HG02798 (cell line): Measurements from ENCODE around the gene TNFSF4.
"Not testable (repeated sequence)": the region's sequence is repeated elsewhere in the genome, so short reads cannot be mapped to it uniquely, and the experiment has no call there.

Source experiments
- ATAC-seq: cut with Tn5 transposase; IDR thresholded peaks from one replicate; pipeline ENCODE4 v1.9.1; 2021; ENCODE audit warnings: mild to moderate bottlenecking; ENCODE audit not compliant: unreplicated experiment, poor library complexity

Gene TNFSF4

DNA sequence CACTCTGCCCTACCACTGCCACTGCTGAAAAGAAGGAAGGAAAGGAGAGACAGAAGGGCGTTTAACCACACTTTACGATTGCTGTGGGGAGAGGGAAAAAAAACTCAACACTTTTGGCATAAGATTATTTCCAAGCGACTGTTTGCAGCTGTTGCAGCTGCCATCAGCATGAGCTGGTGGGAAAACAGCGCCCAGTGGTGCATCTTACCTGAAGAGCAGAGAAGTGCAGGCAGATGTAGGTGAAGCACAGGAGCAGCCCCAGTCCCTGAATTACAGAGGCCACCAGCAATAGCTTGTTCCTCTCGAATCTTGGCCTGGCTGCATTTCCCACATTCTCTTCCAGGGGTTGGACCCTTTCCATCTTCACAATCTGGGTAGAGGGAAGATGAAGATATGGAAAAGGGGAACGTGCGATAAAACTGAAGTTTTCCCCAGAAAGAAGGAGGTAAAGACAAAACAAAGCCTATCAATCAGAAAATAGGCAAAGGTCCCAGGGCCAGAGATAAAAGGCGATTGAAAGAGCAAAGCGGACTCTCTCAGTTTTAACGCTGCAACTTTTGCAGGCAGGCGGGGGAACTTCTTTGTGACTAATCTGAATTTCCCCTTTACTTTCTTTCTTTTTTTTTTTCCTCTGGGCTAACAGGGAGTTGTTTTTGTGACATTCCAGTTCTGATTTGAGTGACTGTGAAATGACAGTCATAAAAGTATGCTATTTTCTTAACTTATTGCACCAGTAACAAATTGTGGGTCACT lies at the start of gene TNFSF4:
TNFSF4 (minus strand) TSS at position 516 of the 753 bp plus-strand sequence; CDS start at position 361, 155 bp downstream.
- no peak for ATAC-seq

- no peak for ATAC-seq
Measured at GRCh38 chr1:173255214-173255813, 48.2 kb upstream of the TNFSF4 start.

DNA sequence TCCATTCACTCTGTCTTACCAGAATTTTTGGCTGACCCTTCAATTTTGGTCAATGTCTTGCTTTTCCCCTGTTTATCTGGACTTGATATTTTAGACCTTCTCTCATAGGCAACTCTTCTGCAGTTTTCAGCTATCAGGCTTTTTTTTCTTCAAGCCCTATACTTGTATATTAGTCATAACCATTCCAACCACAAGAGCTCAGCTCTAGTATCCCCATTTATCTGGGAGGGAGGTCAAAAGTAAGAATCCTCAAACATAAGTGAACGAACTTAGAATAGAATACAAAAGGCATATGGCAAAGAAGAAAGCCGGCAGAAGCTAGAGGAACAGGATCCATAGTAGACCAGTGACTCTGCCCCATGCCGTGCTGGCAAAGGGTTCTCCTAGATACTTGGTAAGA lies 45.9 kb upstream of the TNFSF4 start:
- ATAC-seq, result no peak

- no peak for ATAC-seq
Measured at GRCh38 chr1:173249349-173249748, 42.2 kb upstream of the TNFSF4 start.

DNA sequence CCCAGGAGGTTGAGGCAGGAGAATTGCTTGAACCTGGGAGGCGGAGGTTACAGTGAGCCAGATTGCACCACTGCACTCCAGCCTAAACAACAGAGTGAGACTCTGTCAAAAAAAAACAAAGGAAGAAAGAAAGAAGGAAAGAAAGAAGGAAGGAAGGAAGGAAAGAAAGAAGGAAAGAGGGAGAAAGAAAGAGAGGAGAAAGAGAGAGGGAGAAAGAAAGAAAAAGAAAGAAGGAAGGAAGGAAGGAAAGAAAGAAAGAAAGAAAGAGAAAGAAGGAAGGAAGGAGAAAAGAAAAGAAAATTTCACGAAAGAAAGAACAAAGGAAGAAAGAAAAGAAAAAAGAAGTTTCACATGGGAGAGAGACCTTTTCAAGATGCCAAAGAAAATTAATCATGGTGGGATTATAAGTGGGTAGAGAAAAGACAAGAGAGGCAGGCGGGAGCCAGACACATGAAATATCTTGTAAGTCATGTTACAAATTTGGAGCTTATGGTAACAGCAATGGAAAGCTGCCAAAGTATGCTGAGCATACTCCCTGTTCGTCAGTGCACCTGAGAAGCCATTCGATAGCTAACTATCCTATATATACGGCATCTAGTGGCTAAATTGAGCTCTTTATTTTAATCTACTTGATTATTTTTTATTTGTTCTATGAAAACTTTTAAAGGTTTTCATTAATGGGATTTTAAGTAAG lies 41.3 kb upstream of the TNFSF4 start:
- no peak for ATAC-seq

- ATAC-seq, result no peak
Measured at GRCh38 chr1:173245892-173246291, 38.8 kb upstream of the TNFSF4 start.

DNA sequence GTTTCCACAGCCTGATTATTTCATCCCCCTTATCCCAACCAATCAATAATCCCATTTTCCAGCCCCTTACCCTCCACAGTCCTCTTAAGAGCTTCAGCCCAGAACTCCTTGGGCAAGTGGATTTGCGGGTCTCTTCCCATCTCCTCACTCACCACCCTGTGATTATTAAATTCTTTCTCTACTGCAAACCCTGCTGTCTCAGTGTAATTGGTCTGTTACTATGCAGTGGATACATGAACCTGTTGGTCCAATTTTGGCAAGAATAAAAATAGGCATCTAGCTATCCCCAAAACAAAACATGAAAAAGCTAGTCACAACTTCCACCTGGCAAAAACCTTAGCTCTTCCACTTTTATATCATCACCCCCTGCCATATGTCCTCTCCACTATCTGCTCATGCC lies 36.2 kb upstream of the TNFSF4 start:
- ATAC-seq, result no peak

DNA sequence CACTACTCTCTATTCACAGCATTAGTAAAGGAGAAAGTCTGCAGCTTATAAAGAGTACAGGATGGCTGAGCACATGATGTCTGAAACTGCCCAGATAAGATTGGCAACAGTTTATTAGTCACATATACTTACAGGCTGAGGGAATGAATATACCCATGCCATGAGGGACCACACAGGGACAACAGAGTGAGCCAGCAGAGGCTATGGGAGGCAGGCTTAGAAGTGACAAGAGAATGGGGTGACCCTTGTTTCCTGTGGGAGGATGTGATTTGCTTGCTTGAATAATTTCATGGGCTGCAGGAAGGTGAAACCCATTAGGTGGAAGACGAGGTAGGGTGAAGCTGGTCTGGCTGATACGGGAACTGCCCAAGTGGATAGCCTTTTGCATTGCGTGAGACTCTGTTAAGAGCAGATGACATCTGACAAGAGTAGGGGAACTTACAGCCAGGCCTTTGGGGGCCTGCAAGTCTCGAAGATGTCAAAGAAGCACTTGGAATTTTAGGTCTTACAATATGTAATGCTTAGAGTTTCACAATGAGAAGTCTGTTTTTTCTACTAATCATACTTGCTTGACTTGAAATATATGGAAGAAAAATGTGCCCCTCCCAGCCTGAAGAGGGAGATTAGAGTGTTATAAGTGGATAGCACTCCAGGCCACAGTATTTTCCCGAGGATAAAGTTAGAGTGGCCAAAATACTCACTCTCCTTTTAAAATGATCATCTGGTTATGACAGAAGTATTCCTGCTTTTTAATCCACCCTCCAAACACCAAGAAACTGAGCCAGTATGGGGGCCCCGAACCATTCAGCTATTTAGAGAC lies 34.6 kb upstream of the TNFSF4 start:
- ATAC-seq, result no peak

GRCh38 chr1:173240609-173241008 lies 33.5 kb upstream of the TNFSF4 start:
- no peak for ATAC-seq

DNA sequence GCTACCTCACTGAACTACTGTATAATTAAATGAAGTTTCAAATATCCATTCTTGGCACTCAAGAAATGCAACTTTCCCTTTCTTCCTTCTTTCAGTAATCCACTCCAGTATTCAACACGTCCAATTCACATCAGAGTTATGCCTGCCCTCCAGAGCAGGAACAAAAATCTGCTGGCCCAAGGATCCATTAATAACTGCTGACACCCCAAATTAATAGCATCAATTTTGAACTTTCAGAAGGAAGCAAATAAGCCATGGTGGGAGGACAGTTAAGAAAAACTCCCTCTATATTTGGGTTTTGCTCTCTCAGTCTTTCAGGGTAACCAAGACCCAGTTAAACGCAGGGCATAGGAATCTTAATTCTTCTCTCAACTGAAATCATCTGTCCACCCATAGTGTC lies 31.9 kb upstream of the TNFSF4 start:
- no peak for ATAC-seq

DNA sequence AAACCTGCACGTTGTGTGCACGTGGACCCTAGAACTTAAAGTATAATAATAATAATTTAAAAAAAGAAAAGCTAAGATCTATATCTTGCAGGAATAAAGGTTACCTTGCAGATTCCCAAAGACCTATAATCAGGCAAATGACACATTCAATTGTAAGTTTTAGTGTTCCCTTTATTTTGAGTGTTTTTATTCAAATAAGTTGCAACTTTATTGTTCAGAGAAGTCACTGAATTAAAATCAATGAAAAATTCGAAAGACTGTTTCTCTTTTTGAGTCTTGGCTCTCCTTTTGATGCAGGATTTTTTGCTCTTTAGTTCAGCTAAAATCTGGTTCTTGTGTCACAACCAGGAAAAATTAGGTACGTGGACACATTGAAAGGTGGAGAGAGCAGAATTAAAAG lies 27.8 kb upstream of the TNFSF4 start:
- no peak for ATAC-seq

DNA sequence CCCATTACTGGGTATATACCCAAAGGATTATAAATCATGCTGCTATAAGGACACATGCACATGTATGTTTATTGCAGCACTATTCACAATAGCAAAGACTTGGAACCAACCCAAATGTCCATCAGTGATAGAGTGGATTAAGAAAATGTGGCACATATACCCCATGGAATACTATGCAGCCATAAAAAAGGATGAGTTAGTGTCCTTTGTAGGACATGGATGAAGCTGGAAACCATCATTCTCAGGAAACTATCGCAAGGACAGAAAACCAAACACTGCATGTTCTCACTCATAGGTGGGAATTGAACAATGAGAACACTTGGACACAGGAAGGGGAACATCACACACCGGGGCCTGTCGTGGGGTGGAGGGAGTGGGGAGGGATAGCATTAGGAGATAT lies 27.3 kb upstream of the TNFSF4 start:
- ATAC-seq, result not testable (repeated sequence)

GRCh38 chr1:173229031-173229430 lies 21.9 kb upstream of the TNFSF4 start:
- not testable (repeated sequence) for ATAC-seq

DNA sequence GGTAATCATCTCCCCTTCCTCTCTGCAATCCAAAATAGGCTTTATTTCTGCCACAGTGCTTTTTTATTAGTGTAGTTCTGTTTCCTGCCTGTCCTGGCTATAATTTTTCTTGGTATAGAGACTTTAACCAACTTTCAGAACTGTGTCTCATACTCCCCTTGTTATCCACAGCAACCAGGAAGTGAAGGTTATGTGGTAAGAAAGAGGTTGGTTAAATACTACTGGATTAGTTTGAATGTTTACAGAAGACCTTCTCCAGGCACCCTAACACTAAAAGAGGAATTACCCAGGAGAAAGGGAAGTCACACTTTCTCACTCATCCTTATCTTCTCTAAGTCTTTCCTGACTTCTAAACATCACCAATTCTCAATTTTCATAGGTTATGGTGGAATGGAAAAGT lies 17.8 kb upstream of the TNFSF4 start:
- no peak for ATAC-seq

GRCh38 chr1:173224280-173224892 lies 17.3 kb upstream of the TNFSF4 start:
- no peak for ATAC-seq

DNA sequence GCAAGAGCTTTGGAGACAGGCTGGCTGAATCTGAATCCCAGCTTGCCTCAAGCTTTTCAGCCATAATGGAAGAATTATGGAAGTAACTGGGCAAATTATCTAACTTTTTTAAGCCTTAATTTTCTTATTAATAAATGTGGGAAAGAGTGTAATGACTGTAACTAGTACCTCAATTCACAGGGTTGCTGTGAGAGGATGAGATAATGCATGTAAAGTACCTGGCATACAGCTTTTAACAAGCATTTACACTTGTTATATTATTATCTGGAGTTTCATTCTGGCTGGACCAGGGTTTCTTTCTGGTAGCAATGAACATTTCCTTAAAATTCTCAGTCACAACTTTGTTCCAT lies 15.9 kb upstream of the TNFSF4 start:
- ATAC-seq, result no peak

- no peak for ATAC-seq
Measured at GRCh38 chr1:173222149-173223030, 15.3 kb upstream of the TNFSF4 start.

GRCh38 chr1:173220157-173220556 lies 13.0 kb upstream of the TNFSF4 start:
- no peak for ATAC-seq

GRCh38 chr1:173213665-173214064 lies 6.5 kb upstream of the TNFSF4 start:
- ATAC-seq, result no peak
